SK-N-SH treated with all-trans-retinoic acid at 6 μM for 48 hours (cell line): ENCODE measurements around the gene RRBP1.
"Not testable (repeated sequence)": the region's sequence is repeated elsewhere in the genome, so short reads cannot be mapped to it uniquely, and the experiment has no call there.

Source experiments
- ATAC-seq: fragments of 200-7000 bp; cut with Tn5 transposase; 3 replicates; pipeline ENCODE4 v1.9.1; 2020; ENCODE audit warnings: mild to moderate bottlenecking, moderate library complexity
- ARNTL ChIP-seq: fragments of 450-650 bp; formaldehyde crosslinking; IDR thresholded peaks from 2 replicates; pipeline ENCODE4 v1.5.0; 2020; ENCODE audit warnings: low read depth, mild to moderate bottlenecking, moderate library complexity, borderline replicate concordance
- BACH2 ChIP-seq: fragments of 250-450 bp; sonication (Bioruptor Pico); IDR thresholded peaks from 2 replicates; pipeline ENCODE4 v1.9.0; 2021; ENCODE audit warnings: mild to moderate bottlenecking, borderline replicate concordance
- CREB5 ChIP-seq: fragments of 250-450 bp; sonication (Bioruptor Pico); IDR thresholded peaks from 2 replicates; pipeline ENCODE4 v1.5.1; 2020; ENCODE audit warnings: low read depth, mild to moderate bottlenecking, moderate library complexity
- CSDC2 ChIP-seq: fragments of 250-450 bp; sonication (Bioruptor Pico); IDR thresholded peaks from 2 replicates; pipeline ENCODE4 v1.5.0; 2020; ENCODE audit warnings: mild to moderate bottlenecking, moderate library complexity
- CSRNP3 ChIP-seq: fragments of 250-450 bp; sonication (Bioruptor Pico); IDR thresholded peaks from 2 replicates; pipeline ENCODE4 v1.5.1; 2021; ENCODE audit warnings: mild to moderate bottlenecking, moderate library complexity
- ESRRG ChIP-seq: fragments of 250-450 bp; sonication (Bioruptor Pico); IDR thresholded peaks from 2 replicates; pipeline ENCODE4 v1.6.1; 2021; ENCODE audit warnings: mild to moderate bottlenecking
- GLIS3 ChIP-seq: fragments of 250-450 bp; sonication (Bioruptor Pico); IDR thresholded peaks from 2 replicates; pipeline ENCODE4 v1.5.0; 2020; ENCODE audit warnings: mild to moderate bottlenecking, moderate library complexity
- ISL1 ChIP-seq: fragments of 250-450 bp; sonication (Bioruptor Pico); IDR thresholded peaks from 2 replicates; pipeline ENCODE4 v2.1.2; 2022; ENCODE audit warnings: mild to moderate bottlenecking, moderate library complexity
- POU6F1 ChIP-seq: fragments of 250-450 bp; sonication (Bioruptor Pico); IDR thresholded peaks from 2 replicates; pipeline ENCODE4 v1.8.0; 2021; ENCODE audit warnings: low read depth, mild to moderate bottlenecking, moderate library complexity, borderline replicate concordance
- PPARA ChIP-seq: fragments of 250-450 bp; sonication (Bioruptor Pico); IDR thresholded peaks from 2 replicates; pipeline ENCODE4 v1.5.0; 2020; ENCODE audit warnings: mild to moderate bottlenecking, borderline replicate concordance
- SNAI2 ChIP-seq: fragments of 250-450 bp; sonication (Bioruptor Pico); IDR thresholded peaks from 2 replicates; pipeline ENCODE4 v1.5.0; 2020; ENCODE audit warnings: mild to moderate bottlenecking, moderate library complexity
- TOX ChIP-seq: fragments of 250-450 bp; sonication (Bioruptor Pico); IDR thresholded peaks from 2 replicates; pipeline ENCODE4 v1.8.0; 2021; ENCODE audit warnings: mild to moderate bottlenecking, moderate library complexity, borderline replicate concordance
- TSHZ2 ChIP-seq: fragments of 250-450 bp; sonication (Bioruptor Pico); IDR thresholded peaks from 2 replicates; pipeline ENCODE4 v1.5.0; 2020; ENCODE audit warnings: mild to moderate bottlenecking, moderate library complexity
- ZC3H10 ChIP-seq: fragments of 250-450 bp; sonication (Bioruptor Pico); IDR thresholded peaks from 2 replicates; pipeline ENCODE4 v1.5.1; 2021; ENCODE audit warnings: mild to moderate bottlenecking, moderate library complexity
- ZFP30 ChIP-seq: fragments of 450-650 bp; formaldehyde crosslinking; IDR thresholded peaks from 2 replicates; pipeline ENCODE4 v1.5.0; 2022; ENCODE audit warnings: mild to moderate bottlenecking, moderate library complexity
- ZNF70 ChIP-seq: fragments of 450-650 bp; formaldehyde crosslinking; IDR thresholded peaks from 2 replicates; pipeline ENCODE4 v1.5.0; 2020; ENCODE audit warnings: mild to moderate bottlenecking, moderate library complexity
- ZNF8 ChIP-seq: fragments of 450-650 bp; formaldehyde crosslinking; IDR thresholded peaks from 2 replicates; pipeline ENCODE4 v1.5.0; 2020; ENCODE audit warnings: mild to moderate bottlenecking, moderate library complexity

Gene RRBP1

GRCh38 chr20:17709361-17710293, 27.6 kb upstream of the RRBP1 start (continued):
- TF ChIP-seq TSHZ2, result no peak
- no peak for TF ChIP-seq PPARA (CRISPR knock-in tag)

- ATAC-seq, result no peak
- TF ChIP-seq ZNF70 (CRISPR knock-in tag), result no peak
Measured at GRCh38 chr20:17708675-17709360, 26.8 kb upstream of the RRBP1 start.

GRCh38 chr20:17707951-17708350, 25.9 kb upstream of the RRBP1 start:
- not testable (repeated sequence) for ATAC-seq

GRCh38 chr20:17706632-17707031, 24.6 kb upstream of the RRBP1 start:
- no peak for ATAC-seq

More at GRCh38 chr20:17706632-17707031, 24.6 kb upstream of the RRBP1 start:
- TF ChIP-seq CREB5 (CRISPR knock-in tag) (no peak), POU6F1 (no peak), ARNTL (CRISPR knock-in tag) (no peak), PPARA (CRISPR knock-in tag) (no peak), ESRRG (CRISPR knock-in tag) (no peak), BACH2 (CRISPR knock-in tag) (no peak), CSRNP3 (no peak), ZC3H10 (CRISPR knock-in tag) (no peak), ISL1 (CRISPR knock-in tag) (no peak), GLIS3 (CRISPR knock-in tag) (no peak), ZFP30 (CRISPR knock-in tag) (no peak), ZNF8 (CRISPR knock-in tag) (no peak), CSDC2 (no peak), TOX (CRISPR knock-in tag) (no peak), TSHZ2 (no peak), ZNF70 (CRISPR knock-in tag) (no peak), SNAI2 (CRISPR knock-in tag) (no peak)
